Measurements from ENCODE around the gene XKR7.
A peak's percentile ranks its signal among the peaks of the same experiment; 100 is the strongest.

XKR7 gene

GRCh38 chr20:32050324-32050841 is 82.4 kb downstream of the XKR7 start:
- ATAC-seq: no peak

GRCh38 chr20:32050851-32051556 is 83.1 kb downstream of the XKR7 start:
- ATAC-seq: no peak

GRCh38 chr20:32051720-32052089 is 83.8 kb downstream of the XKR7 start:
- no peak for ATAC-seq

- ATAC-seq: peak in 1 of 2 donors; percentile 30
These were observed 84.3 kb downstream of the XKR7 start, which contains the start of gene HCK for GRCh38 chr20:32052090-32052777. Gene HCK (plus strand): TSS chr20:32052242.

GRCh38 chr20:32052778-32053362 is 84.9 kb downstream of the XKR7 start:
- no peak for ATAC-seq
